Loucy (cell line): ENCODE data around the gene COX10.

Experiments
- H2AFZ ChIP-seq: fragments of 200-600 bp; sonication (generic); 2 replicates; pipeline ENCODE4 v1.6.0; 2016; ENCODE audit warnings: antibody characterized with exemption, mild to moderate bottlenecking, low read length, moderate library complexity
- H3F3A ChIP-seq: fragments of 200-600 bp; 2 replicates; pipeline ENCODE4 v1.6.0; 2016; ENCODE audit warnings: antibody characterized with exemption, low read depth, mild to moderate bottlenecking
- H3K27me3 ChIP-seq: fragments of 200-600 bp; sonication (generic); 2 replicates; pipeline ENCODE4 v1.6.1; 2014; ENCODE audit warnings: low read length, mild to moderate bottlenecking; ENCODE audit not compliant: insufficient read depth, poor library complexity, severe bottlenecking
- H3K36me3 ChIP-seq: fragments of 200-600 bp; sonication (generic); 2 replicates; pipeline ENCODE4 v1.6.1; 2016; ENCODE audit warnings: low read length; ENCODE audit not compliant: insufficient read depth
- H3K4me1 ChIP-seq: fragments of 200-600 bp; sonication (generic); 2 replicates; pipeline ENCODE4 v1.5.1; 2014; ENCODE audit warnings: low read length, mild to moderate bottlenecking; ENCODE audit not compliant: insufficient read depth, poor library complexity, severe bottlenecking
- H3K4me2 ChIP-seq: fragments of 200-600 bp; sonication (generic); 2 replicates; pipeline ENCODE4 v1.6.0; 2014; ENCODE audit warnings: antibody characterized with exemption, low read length, low read depth, mild to moderate bottlenecking; ENCODE audit not compliant: poor library complexity, severe bottlenecking
- H3K4me3 ChIP-seq: fragments of 200-600 bp; sonication (generic); 2 replicates; pipeline ENCODE4 v1.5.1; 2014; ENCODE audit warnings: low read length, mild to moderate bottlenecking, mixed read lengths; ENCODE audit not compliant: poor library complexity, severe bottlenecking
- H3K79me2 ChIP-seq: fragments of 200-600 bp; sonication (generic); 2 replicates; pipeline ENCODE4 v1.6.1; 2014; ENCODE audit warnings: low read length; ENCODE audit not compliant: insufficient read depth
- H3K9ac ChIP-seq: fragments of 200-600 bp; sonication (generic); 2 replicates; pipeline ENCODE4 v1.6.0; 2014; ENCODE audit warnings: mild to moderate bottlenecking, low read depth, low read length, moderate library complexity; ENCODE audit not compliant: poor library complexity, severe bottlenecking
- H3K9me2 ChIP-seq: fragments of 200-600 bp; sonication (generic); replicated peaks from 2 replicates; pipeline ENCODE4 v1.6.1; 2016; ENCODE audit warnings: low read depth, low read length, mixed read lengths
- H3K9me3 ChIP-seq: fragments of 200-600 bp; sonication (generic); 2 replicates; pipeline ENCODE4 v1.6.1; 2014; ENCODE audit warnings: mild to moderate bottlenecking, antibody characterized with exemption, low read length, low read depth; ENCODE audit not compliant: insufficient read depth
- H4K20me1 ChIP-seq: fragments of 200-600 bp; sonication (generic); 2 replicates; pipeline ENCODE4 v1.6.0; 2014; ENCODE audit warnings: antibody characterized with exemption, low read length, mild to moderate bottlenecking; ENCODE audit not compliant: insufficient read depth, poor library complexity, severe bottlenecking
- CTCF ChIP-seq: fragments of 200-600 bp; sonication (generic); conservative IDR thresholded peaks from 2 replicates; pipeline ENCODE4 v1.5.1; 2014; ENCODE audit warnings: mild to moderate bottlenecking, antibody characterized with exemption, low read length
- EZH2phosphoT487 ChIP-seq: fragments of 200-600 bp; IDR thresholded peaks from 2 replicates; pipeline ENCODE4 v1.6.1; 2018; ENCODE audit warnings: antibody characterized with exemption, mild to moderate bottlenecking, moderate library complexity, borderline replicate concordance

COX10 gene

GRCh38 chr17:14157822-14158221 lies 88.5 kb downstream of the COX10 start:
- no peak overlapping the region for H3K4me2 ChIP-seq
- TF ChIP-seq EZH2phosphoT487 = no peak
- TF ChIP-seq CTCF = no peak
- no peak overlapping the region for H2AFZ ChIP-seq
- H3F3A ChIP-seq = no peaks in the 10 kb centered on the region
- no peaks in the 10 kb centered on the region for H4K20me1 ChIP-seq
- no peak overlapping the region for H3K9ac ChIP-seq
- no peaks in the 10 kb centered on the region for H3K9me2 ChIP-seq
- no peaks in the 10 kb centered on the region; the same call in 1 of the 2 replicates for H3K79me2 ChIP-seq
- H3K4me3 ChIP-seq = no peak overlapping the region
- peaks cover 9% of the 10 kb centered on the region; the same call in 1 of the 2 replicates for H3K36me3 ChIP-seq
- no peaks in the 10 kb centered on the region for H3K27me3 ChIP-seq
- H3K4me1 ChIP-seq = no peaks in the 10 kb centered on the region
- no peaks in the 10 kb centered on the region for H3K9me3 ChIP-seq

- no peaks in the 10 kb centered on the region for H3F3A ChIP-seq
- no peaks in the 10 kb centered on the region for H3K9me3 ChIP-seq
- H3K9ac ChIP-seq = no peak overlapping the region
- H3K79me2 ChIP-seq = no peaks in the 10 kb centered on the region; the same call in 1 of the 2 replicates
- H3K36me3 ChIP-seq = peaks cover 9% of the 10 kb centered on the region; the same call in 1 of the 2 replicates
- no peaks in the 10 kb centered on the region for H3K9me2 ChIP-seq
- no peaks in the 10 kb centered on the region for H3K4me1 ChIP-seq
- H3K4me2 ChIP-seq = no peak overlapping the region
- no peak overlapping the region for H3K4me3 ChIP-seq
- H4K20me1 ChIP-seq = no peaks in the 10 kb centered on the region
- H3K27me3 ChIP-seq = no peaks in the 10 kb centered on the region
- no peak for TF ChIP-seq CTCF
- no peak for TF ChIP-seq EZH2phosphoT487
- no peak overlapping the region for H2AFZ ChIP-seq
Measured at GRCh38 chr17:14158707-14159106, 89.4 kb downstream of the COX10 start.

GRCh38 chr17:14161419-14161818 lies 92.1 kb downstream of the COX10 start:
- H2AFZ ChIP-seq = no peak overlapping the region
- no peak overlapping the region for H3K4me3 ChIP-seq
- H3K9me2 ChIP-seq = no peaks in the 10 kb centered on the region
- H3K4me1 ChIP-seq = no peaks in the 10 kb centered on the region
- H3F3A ChIP-seq = no peaks in the 10 kb centered on the region
- no peak overlapping the region for H3K4me2 ChIP-seq
- no peaks in the 10 kb centered on the region for H3K9me3 ChIP-seq
- no peaks in the 10 kb centered on the region for H4K20me1 ChIP-seq
- no peak for TF ChIP-seq EZH2phosphoT487
- no peak for TF ChIP-seq CTCF
- no peaks in the 10 kb centered on the region for H3K27me3 ChIP-seq
- no peaks in the 10 kb centered on the region for H3K79me2 ChIP-seq
- no peak overlapping the region for H3K9ac ChIP-seq
- peaks cover 9% of the 10 kb centered on the region; the same call in 1 of the 2 replicates for H3K36me3 ChIP-seq
